Measurements from ENCODE around the gene SLC24A4. TPM values are rescaled to one million over a fixed set of nuclear protein-coding genes. Genes with fewer than 3 reads are reported as not detected.

Gene SLC24A4
- total RNA-seq, 2 donors from 2014 or later: 2.7 to 4.4 TPM

DNA sequence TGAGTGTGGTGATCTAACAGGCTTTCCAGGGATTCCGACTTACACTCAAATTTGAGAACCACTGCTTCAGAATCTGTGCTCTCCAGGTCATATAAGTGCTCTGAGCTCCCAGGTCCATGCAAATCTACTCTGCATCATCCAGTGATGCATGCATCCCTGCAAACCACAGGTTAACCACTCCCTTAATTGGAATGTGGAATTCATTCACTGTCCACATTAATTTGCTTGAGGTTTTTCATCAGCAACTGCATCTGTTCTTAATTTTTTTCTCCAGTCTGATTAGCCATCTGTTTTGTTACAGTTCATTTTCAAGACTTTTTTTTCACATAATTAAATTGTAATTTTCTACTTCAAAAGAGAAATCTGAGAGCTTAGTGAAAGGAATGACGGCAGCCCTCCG, 147.2 kb downstream of the SLC24A4 start:
- DNase-seq (ENCODE audit: low spot score): no peak
- no peaks in the 10 kb centered on the region for H3K36me3 ChIP-seq
- peaks cover 0 to 4% of the 10 kb centered on the region in 2 donors for H3K4me1 ChIP-seq (ENCODE audit: control insufficient read depth in 1 of 2, low read depth in 2 of 2)
- no peak overlapping the region for H3K27ac ChIP-seq
- H3K4me3 ChIP-seq: no peak overlapping the region
- ATAC-seq (ENCODE audit: insufficient number of reproducible peaks, low FRiP score, low read depth): no peak
- H3K27me3 ChIP-seq (replicated peaks; ENCODE audit: insufficient read depth): no peaks in the 10 kb centered on the region
- no peaks in the 10 kb centered on the region for H3K9me3 ChIP-seq
- TF ChIP-seq, protein P1, sequence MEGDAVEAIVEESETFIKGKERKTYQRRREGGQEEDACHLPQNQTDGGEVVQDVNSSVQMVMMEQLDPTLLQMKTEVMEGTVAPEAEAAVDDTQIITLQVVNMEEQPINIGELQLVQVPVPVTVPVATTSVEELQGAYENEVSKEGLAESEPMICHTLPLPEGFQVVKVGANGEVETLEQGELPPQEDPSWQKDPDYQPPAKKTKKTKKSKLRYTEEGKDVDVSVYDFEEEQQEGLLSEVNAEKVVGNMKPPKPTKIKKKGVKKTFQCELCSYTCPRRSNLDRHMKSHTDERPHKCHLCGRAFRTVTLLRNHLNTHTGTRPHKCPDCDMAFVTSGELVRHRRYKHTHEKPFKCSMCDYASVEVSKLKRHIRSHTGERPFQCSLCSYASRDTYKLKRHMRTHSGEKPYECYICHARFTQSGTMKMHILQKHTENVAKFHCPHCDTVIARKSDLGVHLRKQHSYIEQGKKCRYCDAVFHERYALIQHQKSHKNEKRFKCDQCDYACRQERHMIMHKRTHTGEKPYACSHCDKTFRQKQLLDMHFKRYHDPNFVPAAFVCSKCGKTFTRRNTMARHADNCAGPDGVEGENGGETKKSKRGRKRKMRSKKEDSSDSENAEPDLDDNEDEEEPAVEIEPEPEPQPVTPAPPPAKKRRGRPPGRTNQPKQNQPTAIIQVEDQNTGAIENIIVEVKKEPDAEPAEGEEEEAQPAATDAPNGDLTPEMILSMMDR (IDR thresholded peaks at IDR 0.05): no peak

DNA sequence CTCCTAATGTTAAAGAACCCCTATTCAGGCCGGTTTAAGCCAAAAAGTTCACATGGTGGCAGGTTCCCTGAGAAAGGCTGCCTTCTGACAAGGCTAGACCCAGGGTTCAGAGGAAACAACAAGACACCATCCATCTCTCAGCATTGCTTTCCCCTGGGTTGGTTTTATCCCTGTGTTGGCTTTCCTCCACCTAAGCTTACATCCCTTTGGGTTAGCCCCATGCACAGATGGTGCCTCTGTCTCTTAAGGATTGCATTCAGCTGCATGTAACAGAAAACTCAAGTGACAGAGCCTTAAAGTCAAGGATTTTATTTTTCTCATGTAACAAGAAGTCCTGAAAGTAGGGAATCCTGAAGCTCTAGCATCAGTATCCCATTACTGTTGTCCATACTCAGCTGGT, 147.8 kb downstream of the SLC24A4 start:
- Histone ChIP-seq H3K27ac (no peak overlapping the region), H3K36me3 (no peaks in the 10 kb centered on the region), H3K4me1 (ENCODE audit: control insufficient read depth in 1 of 2, low read depth in 2 of 2) (peaks cover 0 to 4% of the 10 kb centered on the region in 2 donors), H3K4me3 (no peak overlapping the region), H3K27me3 (replicated peaks; ENCODE audit: insufficient read depth) (no peaks in the 10 kb centered on the region), H3K9me3 (no peaks in the 10 kb centered on the region)
- ATAC-seq (ENCODE audit: insufficient number of reproducible peaks, low FRiP score, low read depth): no peak
- TF ChIP-seq, protein P1 (IDR thresholded peaks at IDR 0.05): no peak
- DNase-seq (ENCODE audit: low spot score): no peak

DNA sequence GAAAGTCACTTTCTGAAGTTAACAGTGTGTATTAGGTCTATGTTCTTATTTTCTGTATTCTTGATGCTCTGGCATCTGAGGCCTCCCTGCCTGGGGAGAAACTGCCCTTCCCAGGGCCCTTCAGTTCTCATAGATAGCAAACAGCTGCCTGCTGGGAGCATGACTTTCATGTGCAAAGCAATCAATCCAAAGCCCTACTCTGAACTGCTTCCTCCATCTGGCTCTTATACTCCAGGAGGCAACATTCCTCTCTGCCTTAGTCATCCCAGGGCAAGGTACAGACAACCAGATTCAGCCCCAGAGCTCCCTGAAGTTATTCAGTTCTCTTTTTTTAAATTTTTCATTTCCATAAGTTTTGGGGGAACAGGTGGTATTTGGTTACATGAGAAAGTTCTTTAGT, 149.0 kb downstream of the SLC24A4 start:
- Histone ChIP-seq H3K27me3 (replicated peaks; ENCODE audit: insufficient read depth) (no peaks in the 10 kb centered on the region), H3K9me3 (no peaks in the 10 kb centered on the region), H3K4me3 (no peak overlapping the region), H3K36me3 (no peaks in the 10 kb centered on the region), H3K27ac (no peak overlapping the region), H3K4me1 (ENCODE audit: control insufficient read depth in 1 of 2, low read depth in 2 of 2) (peaks cover 0 to 4% of the 10 kb centered on the region in 2 donors)
- TF ChIP-seq, protein P1 (IDR thresholded peaks at IDR 0.05): no peak
- no peak for ATAC-seq (ENCODE audit: insufficient number of reproducible peaks, low FRiP score, low read depth)
- no peak for DNase-seq (ENCODE audit: low spot score)

DNA sequence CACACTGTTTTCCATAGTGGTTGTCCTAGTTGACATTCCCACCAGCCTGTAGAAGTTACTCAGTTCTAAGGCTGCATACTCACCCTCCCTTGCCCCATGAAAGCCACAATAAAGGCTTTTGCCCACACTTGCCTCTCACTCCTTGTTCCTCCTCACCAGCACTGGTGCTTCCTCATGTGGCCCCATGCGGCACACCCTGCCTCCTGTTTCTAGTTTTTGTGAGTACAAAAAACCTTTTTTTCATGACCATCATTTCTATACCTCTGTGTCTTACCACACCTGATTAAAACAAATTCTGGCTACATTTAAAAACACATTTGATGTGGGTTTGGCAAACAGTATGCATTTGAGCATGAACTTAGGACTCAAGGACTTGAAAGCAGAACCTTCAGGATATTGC, 149.9 kb downstream of the SLC24A4 start:
- ATAC-seq (ENCODE audit: insufficient number of reproducible peaks, low FRiP score, low read depth) (no peak), DNase-seq (ENCODE audit: low spot score) (no peak)
- H3K4me1 ChIP-seq (ENCODE audit: control insufficient read depth in 1 of 2, low read depth in 2 of 2): peaks cover 0 to 4% of the 10 kb centered on the region in 2 donors
- no peak overlapping the region for H3K4me3 ChIP-seq
- TF ChIP-seq, protein P1 (IDR thresholded peaks at IDR 0.05): no peak
- no peak overlapping the region for H3K27ac ChIP-seq
- H3K27me3 ChIP-seq (replicated peaks; ENCODE audit: insufficient read depth): no peaks in the 10 kb centered on the region
- H3K9me3 ChIP-seq: no peaks in the 10 kb centered on the region
- H3K36me3 ChIP-seq: no peaks in the 10 kb centered on the region

DNA sequence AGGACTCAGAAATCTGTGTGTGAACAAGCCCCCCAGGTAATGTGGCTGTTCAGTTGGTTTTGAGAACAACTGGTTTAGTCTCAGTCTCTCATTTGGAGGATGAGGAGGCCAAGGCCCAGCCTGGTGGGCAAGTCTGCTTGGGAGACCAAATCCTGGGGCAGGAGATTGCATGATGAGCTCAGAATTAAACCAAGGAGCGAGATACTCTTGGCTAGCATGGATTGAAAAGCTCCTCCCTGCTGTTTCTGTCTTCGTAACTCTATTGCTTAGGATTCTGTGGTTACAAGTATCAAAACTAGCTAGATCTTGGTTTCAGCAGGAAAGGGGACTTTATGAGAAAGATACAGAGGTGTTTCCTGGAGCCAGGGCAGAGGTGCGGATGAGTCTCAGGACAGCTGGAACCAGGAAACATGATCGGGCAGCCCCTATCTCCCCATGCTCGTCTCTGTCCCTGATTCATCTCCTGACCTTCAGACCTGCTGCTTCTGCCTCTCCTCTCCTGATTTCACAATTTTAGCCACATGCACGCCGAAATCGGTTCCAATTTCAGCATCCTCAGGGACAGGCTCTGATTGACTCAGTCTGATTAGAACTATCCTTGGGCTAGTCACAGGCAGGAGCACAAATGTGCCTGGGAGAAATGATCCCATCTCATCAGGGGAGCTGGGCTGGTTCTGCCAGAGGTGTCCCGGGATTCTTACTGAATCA, 150.4 kb downstream of the SLC24A4 start:
- Histone ChIP-seq H3K36me3 (no peaks in the 10 kb centered on the region), H3K27me3 (replicated peaks; ENCODE audit: insufficient read depth) (no peaks in the 10 kb centered on the region), H3K27ac (no peak overlapping the region), H3K4me3 (no peak overlapping the region), H3K9me3 (no peaks in the 10 kb centered on the region), H3K4me1 (ENCODE audit: control insufficient read depth in 1 of 2, low read depth in 2 of 2) (peaks cover 0 to 4% of the 10 kb centered on the region in 2 donors)
- DNase-seq (ENCODE audit: low spot score): no peak
- no peak for ATAC-seq (ENCODE audit: insufficient number of reproducible peaks, low FRiP score, low read depth)
- TF ChIP-seq, protein P1 (IDR thresholded peaks at IDR 0.05): no peak
